ENCODE results near the gene AFG3L2.

Gene AFG3L2

GRCh38 chr18:12318857-12319256 lies 58.2 kb downstream of the AFG3L2 start:
- DNase-seq, result no peak

DNA sequence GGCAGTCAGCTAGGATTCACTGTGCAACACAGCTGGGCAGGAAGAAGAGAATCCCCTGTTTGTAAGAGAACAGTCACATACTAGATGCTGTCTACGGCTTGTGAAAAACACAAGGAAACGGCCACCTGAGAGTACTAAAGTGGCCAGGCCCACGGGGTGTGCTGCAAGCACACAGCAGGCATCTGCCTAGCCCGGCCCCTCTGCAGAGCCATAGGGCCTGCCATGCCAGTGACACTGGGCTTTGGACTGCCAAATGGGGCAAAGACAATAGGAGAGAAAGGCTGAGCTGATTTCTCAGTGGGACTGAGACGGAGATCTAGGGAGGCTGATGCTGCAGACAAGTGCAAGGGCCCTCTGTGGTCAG lies 58.7 kb downstream of the AFG3L2 start:
- DNase-seq, result no peak

DNA sequence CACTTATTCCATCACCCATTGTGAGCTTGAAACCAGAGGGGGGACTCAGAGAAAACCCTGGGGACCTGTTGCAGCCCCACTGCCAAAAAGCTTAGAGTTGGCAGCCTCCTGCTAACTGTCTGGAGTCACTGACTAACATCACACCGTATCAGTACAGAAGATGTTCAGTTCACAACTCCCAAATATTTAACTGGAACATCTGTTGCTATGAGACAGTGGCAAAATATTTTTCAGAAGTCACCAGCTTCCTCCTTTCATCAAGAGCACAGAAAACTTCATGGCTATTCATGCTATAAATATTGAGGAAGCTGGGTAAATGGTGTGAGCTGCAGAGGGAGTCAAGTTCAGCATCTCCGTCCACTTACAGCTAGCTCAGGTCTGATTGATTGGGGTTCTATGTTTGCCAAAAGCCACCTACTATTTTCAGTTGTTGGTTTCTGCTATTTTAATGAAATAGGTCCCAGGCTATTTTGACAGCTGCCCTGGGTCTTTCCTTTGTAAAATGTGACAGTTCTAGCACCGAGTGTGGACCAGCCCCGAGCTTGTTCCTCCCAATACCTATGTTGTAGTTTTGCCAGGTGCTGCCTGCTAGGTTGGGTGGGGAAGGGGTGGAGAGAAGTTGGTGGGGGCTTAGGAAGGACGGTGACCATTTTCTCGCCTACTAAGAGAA lies 59.2 kb downstream of the AFG3L2 start:
- peak; percentile 67 for DNase-seq

DNA sequence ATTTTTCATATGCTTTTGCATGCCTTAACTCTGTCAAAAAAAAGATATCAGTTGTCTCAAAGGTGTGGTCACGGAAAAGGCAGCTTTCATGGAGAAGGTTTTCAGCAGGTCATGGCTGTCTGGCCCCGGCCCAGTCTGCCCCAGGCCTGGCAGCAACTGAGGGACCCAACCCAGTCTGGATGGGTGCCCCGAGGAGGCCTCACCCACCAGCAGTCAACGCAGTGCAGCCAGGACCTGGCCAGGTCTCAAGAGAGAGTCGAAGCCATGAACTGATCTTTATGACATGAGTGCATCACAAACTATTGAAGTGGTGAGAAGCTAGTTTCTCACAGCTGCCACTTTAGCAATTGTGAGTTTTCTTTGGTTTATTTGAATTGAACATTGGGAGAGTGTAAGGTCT lies 61.1 kb downstream of the AFG3L2 start:
- DNase-seq, result peak; percentile 63

GRCh38 chr18:12315490-12315889 lies 61.5 kb downstream of the AFG3L2 start:
- DNase-seq, result peak; percentile 81

DNA sequence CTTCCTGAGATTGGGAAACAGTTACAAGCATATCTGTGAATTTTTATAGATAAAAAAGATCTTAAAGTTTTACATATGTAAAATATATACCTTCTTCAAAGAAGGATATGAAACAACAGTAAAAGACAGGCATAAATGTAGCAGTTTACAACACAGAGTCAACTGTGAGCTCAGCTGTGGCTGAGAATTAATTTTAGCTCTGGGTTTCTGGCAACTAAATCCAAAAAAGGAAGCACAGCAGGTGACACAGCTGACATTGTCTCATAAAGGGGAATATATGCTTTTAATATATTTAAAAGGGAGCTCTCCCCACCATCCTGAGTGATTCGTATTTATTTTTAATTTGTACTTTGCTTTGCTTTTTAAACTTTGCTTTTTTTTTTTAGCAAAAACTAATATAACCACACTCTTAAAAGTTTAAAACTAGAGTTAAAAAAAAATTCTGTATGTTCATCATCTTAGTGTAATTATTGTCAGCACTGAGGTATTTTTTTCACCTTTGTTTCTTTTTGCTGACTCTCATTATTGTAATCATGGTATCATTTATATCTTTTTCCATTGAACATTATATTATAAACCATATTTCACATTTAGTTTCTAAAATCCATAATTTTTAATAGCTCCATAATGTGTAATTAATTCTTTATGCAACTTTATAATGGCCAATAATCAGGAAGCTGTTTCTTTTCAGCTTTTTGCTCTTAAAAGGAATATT lies 62.3 kb downstream of the AFG3L2 start:
- DNase-seq, result no peak

DNA sequence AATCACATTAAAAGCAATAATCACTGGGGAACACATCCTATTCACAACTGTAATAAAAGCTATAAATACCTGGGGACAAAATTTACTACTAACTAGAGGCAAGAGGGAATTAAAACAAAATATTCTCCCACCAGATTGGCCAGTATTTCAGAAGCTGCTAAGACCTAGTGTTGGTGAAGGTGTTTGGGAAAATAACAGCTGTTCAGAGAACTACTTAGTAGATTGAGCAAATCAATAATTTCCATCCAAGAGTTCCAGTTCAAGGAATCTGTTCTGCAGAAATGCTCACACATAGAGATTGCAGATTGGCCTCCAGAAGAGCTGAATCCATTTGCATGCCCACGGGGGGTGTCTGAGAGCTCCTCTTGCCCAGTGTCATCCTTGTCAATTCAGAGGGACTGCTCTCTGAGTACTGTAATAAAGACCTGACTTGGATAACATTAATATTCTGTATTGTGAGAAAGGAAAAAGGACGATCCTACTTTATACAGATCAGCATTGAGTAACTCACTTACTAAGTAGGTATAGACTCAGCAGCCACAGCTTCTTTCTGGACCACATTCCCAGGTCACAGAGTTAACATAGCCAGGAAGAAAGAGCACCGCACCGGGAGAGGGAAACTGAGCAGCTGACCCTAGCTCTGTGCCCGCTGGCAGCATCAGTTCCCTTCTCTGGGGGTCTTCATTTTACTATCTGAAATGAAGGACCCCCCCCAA lies 63.3 kb downstream of the AFG3L2 start:
- no peak for DNase-seq

DNA sequence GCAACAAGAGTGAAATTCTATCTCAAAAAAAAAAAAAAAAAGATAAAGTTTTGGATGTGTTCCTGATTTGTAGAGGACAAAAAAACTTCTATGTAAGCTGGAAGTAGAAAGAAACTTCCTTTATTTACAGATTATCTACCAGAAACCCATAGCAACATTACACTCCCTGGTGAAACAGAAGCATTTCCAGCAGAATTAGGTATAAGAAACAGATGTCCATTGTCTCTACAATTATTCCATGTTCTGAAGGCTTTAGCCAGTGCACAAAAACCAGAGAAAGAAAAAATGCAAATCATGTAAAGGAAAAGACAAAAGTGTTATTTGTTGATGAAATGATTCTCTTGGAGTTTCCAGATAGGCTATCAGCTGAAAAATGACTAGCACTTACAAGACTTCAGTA lies 64.1 kb downstream of the AFG3L2 start:
- no peak for DNase-seq

GRCh38 chr18:12310762-12311161 lies 66.3 kb downstream of the AFG3L2 start:
- no peak for DNase-seq

DNA sequence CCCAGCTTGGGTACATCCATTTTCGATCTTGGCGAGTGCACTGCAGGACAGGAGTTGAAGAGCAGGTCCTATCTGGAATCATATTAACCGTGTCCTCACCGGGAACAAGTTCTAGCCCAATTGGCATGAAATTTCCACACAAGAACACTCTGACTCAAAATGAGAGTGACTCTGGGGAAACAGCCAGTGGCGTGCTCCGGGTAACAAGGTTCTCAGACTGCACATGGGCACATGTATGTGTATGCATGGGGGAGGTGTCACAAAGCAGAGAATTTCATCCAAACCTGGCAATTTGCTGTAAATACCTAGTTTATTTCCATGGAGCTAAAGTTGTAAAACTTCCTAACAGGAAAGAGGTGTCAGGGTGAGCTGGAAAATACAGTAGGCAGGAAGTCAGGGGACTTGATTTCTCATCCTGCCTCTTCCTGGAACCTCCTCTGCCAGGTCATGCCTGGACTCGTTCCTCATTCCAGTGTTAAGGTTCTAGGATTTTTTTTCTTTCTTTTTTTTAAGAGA lies 67.3 kb downstream of the AFG3L2 start:
- no peak for DNase-seq

DNA sequence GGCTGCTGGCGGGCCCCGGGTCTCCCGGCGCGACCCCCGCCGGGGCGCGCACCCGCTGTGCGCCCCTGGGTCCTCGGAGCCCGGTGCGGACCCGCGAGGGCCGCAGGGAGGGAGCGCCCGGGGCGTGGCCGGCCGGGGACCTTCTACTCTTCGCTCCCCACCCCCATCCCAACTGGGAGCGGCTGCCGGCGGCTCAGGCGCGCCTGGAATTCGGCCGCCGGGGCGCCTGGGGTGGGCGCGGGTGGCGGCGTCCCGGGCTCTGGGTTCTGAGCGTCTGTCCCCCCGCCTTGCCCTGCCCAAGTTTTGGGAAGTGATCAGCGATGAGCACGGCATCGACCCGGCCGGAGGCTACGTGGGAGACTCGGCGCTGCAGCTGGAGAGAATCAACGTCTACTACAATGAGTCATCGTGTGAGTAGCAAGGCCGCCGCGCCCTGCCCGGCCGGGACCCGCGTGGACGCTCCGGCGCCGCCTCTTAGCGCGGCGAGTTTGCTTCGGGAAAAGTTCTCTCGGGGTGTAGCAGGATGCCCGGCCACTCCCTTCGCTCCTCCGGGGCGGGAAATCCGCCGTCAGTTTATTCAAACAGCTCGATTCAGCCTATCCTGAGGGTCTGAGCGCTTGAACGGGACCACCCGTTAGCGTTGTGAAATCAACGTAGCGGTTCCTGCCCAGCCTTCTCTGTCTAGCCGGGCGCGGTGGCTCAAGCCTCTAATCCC lies 68.5 kb downstream of the AFG3L2 start:
- peak; percentile 82 for DNase-seq

DNA sequence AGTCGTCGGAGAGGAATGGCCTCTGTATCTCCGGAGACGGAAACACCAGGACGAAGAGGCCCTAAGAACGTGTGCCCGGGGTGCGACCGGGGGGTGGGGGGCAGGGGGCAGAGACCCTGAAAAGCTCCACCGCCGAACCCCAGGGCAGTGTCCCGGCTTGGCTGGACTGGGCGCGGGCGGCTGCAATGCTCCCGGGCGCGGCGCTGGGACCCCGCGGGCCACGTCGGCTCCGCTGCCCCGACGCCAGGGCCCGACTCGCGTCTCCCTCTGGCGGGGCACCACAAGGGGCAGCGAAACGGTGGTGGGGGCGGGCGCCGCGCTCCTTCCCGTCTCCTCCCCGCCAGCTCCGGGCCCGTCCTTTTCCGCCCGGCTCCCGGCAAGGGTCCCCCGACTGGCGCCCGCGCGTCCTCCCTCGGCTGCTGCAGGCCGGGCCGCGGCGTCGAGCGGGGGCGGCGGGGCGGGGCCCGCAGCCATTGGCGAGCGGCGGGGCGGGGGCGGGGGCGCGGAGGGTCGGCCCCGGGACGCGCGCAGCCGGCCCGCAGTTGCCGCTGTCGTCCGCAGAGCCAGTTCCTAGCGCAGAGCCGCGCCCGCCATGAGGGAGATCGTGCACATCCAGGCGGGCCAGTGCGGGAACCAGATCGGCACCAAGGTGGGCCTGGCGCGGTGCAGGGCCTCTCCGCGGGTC lies 69.2 kb downstream of the AFG3L2 start, which contains the start of gene TUBB6:
Gene TUBB6, plus strand, starts transcription at position 541 of the 685 bp plus-strand sequence. Its CDS starts 52 bp downstream, at position 593.
- DNase-seq, result peak; percentile 82

- DNase-seq, result peak; percentile 65
Observed at GRCh38 chr18:12306752-12307700, 70.0 kb downstream of the AFG3L2 start.

DNA sequence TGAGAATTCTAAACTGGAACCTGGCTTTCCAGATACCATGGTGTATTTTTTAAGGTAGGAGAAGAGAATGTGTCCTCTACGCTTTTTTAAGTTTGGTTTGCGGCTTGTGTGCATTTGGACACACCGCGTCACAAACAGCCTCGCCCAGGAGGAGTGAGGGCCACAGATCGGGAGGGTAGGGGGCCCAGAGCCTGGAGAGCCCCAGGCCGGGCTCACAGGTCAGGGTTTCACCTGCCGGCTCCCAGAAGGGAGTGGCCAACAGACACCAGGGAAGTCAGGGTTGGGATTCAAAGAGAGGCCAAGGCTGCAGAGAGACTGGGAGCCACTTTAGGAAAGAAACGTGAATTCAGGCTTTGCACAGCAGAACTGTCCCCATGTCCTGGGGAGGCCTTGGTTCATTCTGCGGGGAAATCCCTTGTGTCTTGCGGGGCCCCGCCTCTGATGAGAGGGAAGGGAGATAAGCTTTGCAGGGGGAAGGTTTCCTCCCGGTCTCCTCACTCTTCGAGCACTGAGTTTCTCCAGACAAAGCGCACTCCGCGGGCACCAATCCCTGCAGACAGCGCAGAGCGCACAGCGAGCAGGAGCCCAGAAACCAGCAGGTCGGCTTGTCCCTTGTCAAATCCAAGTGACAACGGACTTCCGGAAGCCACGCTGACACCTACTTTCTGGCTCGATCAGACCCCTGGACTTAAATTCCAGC lies 70.9 kb downstream of the AFG3L2 start:
- peak; percentile 40 for DNase-seq

DNA sequence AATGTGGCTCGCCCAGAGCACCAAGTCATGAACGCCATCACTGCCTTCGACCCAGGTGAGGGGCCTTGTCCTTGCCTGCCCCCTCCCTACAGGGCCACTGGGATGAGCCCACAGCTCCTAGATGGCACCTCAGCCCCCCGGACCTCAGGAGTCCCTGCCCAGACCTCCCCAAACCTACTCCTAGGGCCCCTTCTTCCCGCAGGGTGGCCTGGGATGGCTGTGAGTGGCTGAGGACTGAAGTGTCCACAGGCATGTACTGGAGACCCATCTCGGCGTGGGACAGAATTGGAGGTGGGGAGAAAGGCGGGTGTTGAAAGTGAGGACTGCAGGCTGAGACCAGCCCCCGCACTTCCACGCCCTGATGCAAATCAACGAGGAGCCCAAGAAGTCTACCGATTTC lies 71.8 kb downstream of the AFG3L2 start:
- no peak for DNase-seq

GRCh38 chr18:12304351-12305210 lies 72.4 kb downstream of the AFG3L2 start:
- no peak for DNase-seq

- peak; percentile 90 for DNase-seq
Observed at GRCh38 chr18:12302391-12303147, 74.5 kb downstream of the AFG3L2 start.

GRCh38 chr18:12301263-12302005 lies 75.6 kb downstream of the AFG3L2 start:
- no peak for DNase-seq

Measured in hematopoietic multipotent progenitor cell treated with erythropoietin and hydrocortisone succinate and interleukin-3 and kit ligand, for 4 days (in vitro differentiated cells).